ENCODE results near the gene CDC73.
"Not testable (repeated sequence)": the region's sequence is repeated elsewhere in the genome, so short reads cannot be mapped to it uniquely, and the experiment has no call there.

DNA sequence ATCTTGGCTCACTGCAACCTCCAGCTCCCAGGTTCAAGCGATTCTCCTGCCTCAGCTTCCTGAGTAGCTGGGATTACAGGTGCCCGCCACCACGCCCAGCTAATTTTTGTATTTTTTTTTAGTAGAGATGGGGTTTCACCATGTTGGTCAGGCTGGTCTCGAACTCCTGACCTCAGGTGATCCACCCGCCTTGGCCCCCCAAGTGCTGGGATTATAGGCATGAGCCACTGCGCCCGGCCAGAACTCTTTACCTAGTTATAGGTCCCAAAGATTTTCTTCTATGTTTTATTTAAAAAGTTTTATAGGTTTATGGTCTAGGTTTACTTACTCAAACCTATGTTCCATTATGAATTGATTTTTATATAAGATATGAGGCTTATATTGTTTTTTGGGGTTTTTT is 145.0 kb downstream of the CDC73 start:
- TF ChIP-seq, protein P1, sequence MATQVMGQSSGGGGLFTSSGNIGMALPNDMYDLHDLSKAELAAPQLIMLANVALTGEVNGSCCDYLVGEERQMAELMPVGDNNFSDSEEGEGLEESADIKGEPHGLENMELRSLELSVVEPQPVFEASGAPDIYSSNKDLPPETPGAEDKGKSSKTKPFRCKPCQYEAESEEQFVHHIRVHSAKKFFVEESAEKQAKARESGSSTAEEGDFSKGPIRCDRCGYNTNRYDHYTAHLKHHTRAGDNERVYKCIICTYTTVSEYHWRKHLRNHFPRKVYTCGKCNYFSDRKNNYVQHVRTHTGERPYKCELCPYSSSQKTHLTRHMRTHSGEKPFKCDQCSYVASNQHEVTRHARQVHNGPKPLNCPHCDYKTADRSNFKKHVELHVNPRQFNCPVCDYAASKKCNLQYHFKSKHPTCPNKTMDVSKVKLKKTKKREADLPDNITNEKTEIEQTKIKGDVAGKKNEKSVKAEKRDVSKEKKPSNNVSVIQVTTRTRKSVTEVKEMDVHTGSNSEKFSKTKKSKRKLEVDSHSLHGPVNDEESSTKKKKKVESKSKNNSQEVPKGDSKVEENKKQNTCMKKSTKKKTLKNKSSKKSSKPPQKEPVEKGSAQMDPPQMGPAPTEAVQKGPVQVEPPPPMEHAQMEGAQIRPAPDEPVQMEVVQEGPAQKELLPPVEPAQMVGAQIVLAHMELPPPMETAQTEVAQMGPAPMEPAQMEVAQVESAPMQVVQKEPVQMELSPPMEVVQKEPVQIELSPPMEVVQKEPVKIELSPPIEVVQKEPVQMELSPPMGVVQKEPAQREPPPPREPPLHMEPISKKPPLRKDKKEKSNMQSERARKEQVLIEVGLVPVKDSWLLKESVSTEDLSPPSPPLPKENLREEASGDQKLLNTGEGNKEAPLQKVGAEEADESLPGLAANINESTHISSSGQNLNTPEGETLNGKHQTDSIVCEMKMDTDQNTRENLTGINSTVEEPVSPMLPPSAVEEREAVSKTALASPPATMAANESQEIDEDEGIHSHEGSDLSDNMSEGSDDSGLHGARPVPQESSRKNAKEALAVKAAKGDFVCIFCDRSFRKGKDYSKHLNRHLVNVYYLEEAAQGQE (IDR thresholded peaks at IDR 0.05; ENCODE audit: insufficient read depth in 1 of 2, low read depth in 2 of 2, low read length in 1 of 2): not testable (repeated sequence)
- TF ChIP-seq, protein P2, sequence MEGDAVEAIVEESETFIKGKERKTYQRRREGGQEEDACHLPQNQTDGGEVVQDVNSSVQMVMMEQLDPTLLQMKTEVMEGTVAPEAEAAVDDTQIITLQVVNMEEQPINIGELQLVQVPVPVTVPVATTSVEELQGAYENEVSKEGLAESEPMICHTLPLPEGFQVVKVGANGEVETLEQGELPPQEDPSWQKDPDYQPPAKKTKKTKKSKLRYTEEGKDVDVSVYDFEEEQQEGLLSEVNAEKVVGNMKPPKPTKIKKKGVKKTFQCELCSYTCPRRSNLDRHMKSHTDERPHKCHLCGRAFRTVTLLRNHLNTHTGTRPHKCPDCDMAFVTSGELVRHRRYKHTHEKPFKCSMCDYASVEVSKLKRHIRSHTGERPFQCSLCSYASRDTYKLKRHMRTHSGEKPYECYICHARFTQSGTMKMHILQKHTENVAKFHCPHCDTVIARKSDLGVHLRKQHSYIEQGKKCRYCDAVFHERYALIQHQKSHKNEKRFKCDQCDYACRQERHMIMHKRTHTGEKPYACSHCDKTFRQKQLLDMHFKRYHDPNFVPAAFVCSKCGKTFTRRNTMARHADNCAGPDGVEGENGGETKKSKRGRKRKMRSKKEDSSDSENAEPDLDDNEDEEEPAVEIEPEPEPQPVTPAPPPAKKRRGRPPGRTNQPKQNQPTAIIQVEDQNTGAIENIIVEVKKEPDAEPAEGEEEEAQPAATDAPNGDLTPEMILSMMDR (IDR thresholded peaks at IDR 0.05): not testable (repeated sequence)
